Mammary epithelial cell (primary cell): ENCODE measurements around the gene LURAP1L.

Experiments used
- CTCF ChIP-seq, 2 donors: IDR thresholded peaks in 1 of 2; conservative IDR thresholded peaks in 1 of 2; 2 replicates each; pipeline ENCODE4 v1.5.1; 2011 to 2012; ENCODE audit warnings: inconsistent platforms in 2 of 2, low read length in 2 of 2, mild to moderate bottlenecking in 2 of 2, control low read depth in 1 of 2, low read depth in 1 of 2; ENCODE audit not compliant: insufficient read depth in 1 of 2; ENCODE audit errors: extremely low read depth in 1 of 2
- EZH2 ChIP-seq: IDR thresholded peaks from 2 replicates; pipeline ENCODE4 v1.6.1; 2012; ENCODE audit warnings: low read length, inconsistent platforms, borderline replicate concordance

- TF ChIP-seq CTCF (conservative IDR thresholded peaks at IDR 0.05 in 1 of 2, IDR thresholded peaks at IDR 0.05 in 1 of 2; ENCODE audit: extremely low read depth in 1 of 2, insufficient read depth in 1 of 2, low read depth in 1 of 2, low read length in 2 of 2) (no peak), EZH2 (no peak)
Observed at GRCh38 chr9:12739014-12739652, 35.7 kb upstream of the LURAP1L start.
